HCT116 (cell line): ENCODE data around the gene TTLL9.

Experiments used
- EZH2 ChIP-seq: fragments of 200-600 bp; sonication (generic); IDR thresholded peaks from 2 replicates; pipeline ENCODE4 v1.6.1; 2017; ENCODE audit warnings: antibody characterized with exemption, mixed run types
- MAX ChIP-seq: IDR thresholded peaks from 2 replicates; pipeline ENCODE4 v1.6.1; 2012
- POLR2A ChIP-seq: IDR thresholded peaks from 2 replicates; pipeline ENCODE4 v1.7.0; 2011; ENCODE audit warnings: borderline replicate concordance; ENCODE audit not compliant: insufficient read depth, insufficient read length; ENCODE audit errors: extremely low read depth
- POLR2AphosphoS5 ChIP-seq: IDR thresholded peaks from 2 replicates; pipeline ENCODE4 v1.6.1; 2011; ENCODE audit warnings: mild to moderate bottlenecking, low read depth, low read length, moderate library complexity
- ZFX ChIP-seq: fragments of 450-650 bp; IDR thresholded peaks from 2 replicates; pipeline ENCODE4 v1.6.1; 2017
- TF ChIP-seq, protein P1 (sequence below), 3 experiments: fragments of 200-600 bp in 1 of 3; sonication (generic) in 1 of 3; IDR thresholded peaks in 2 of 3; conservative IDR thresholded peaks in 1 of 3; 2 replicates each; pipeline ENCODE4 v1.5.1; 2012 to 2017; ENCODE audit warnings: low read depth in 2 of 3, low read length in 2 of 3, antibody characterized with exemption in 1 of 3, borderline replicate concordance in 1 of 3, control low read depth in 1 of 3, mild to moderate bottlenecking in 1 of 3, mixed read lengths in 1 of 3, mixed run types in 1 of 3, moderate library complexity in 1 of 3; ENCODE audit not compliant: insufficient read depth in 1 of 3

GRCh38 chr20:31831771-31832306 is 38.6 kb upstream of the TTLL9 start:
- TF ChIP-seq EZH2 (no peak), POLR2AphosphoS5 (no peak), ZFX (no peak), MAX (no peak), POLR2A (no peak)
- TF ChIP-seq, protein P1, sequence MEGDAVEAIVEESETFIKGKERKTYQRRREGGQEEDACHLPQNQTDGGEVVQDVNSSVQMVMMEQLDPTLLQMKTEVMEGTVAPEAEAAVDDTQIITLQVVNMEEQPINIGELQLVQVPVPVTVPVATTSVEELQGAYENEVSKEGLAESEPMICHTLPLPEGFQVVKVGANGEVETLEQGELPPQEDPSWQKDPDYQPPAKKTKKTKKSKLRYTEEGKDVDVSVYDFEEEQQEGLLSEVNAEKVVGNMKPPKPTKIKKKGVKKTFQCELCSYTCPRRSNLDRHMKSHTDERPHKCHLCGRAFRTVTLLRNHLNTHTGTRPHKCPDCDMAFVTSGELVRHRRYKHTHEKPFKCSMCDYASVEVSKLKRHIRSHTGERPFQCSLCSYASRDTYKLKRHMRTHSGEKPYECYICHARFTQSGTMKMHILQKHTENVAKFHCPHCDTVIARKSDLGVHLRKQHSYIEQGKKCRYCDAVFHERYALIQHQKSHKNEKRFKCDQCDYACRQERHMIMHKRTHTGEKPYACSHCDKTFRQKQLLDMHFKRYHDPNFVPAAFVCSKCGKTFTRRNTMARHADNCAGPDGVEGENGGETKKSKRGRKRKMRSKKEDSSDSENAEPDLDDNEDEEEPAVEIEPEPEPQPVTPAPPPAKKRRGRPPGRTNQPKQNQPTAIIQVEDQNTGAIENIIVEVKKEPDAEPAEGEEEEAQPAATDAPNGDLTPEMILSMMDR (IDR thresholded peaks at IDR 0.05 in 2 of 3, conservative IDR thresholded peaks at IDR 0.05 in 1 of 3; ENCODE audit: borderline replicate concordance in 1 of 3, insufficient read depth in 1 of 3, low read depth in 2 of 3, low read length in 2 of 3) = no peak
